PFSK-1 (cell line): ENCODE measurements around the gene MRPL52.

ENCODE experiments used
- SIN3A ChIP-seq: IDR thresholded peaks from 2 replicates; pipeline ENCODE4 v1.6.1; 2012; ENCODE audit warnings: mild to moderate bottlenecking, low read length, moderate library complexity, borderline replicate concordance; ENCODE audit not compliant: insufficient read depth
- TAF1 ChIP-seq: IDR thresholded peaks from 2 replicates; pipeline ENCODE4 v1.6.1; 2012; ENCODE audit warnings: low read length, control low read depth, borderline replicate concordance; ENCODE audit not compliant: insufficient read depth

- TF ChIP-seq TAF1 (no peak), SIN3A (no peak)
Observed at GRCh38 chr14:22808388-22809209, 21.1 kb upstream of the MRPL52 start.
